KMS-11 (cell line): ENCODE data around the gene ABCA6.

Experiments used
- H2AFZ ChIP-seq: fragments of 200-600 bp; sonication (generic); 2 replicates; pipeline ENCODE4 v1.6.1; 2016; ENCODE audit warnings: antibody characterized with exemption, mixed run types, low read depth
- H3K27ac ChIP-seq: fragments of 200-600 bp; sonication (generic); 2 replicates; pipeline ENCODE4 v1.6.1; 2016; ENCODE audit warnings: mild to moderate bottlenecking, mixed run types
- H3K27me3 ChIP-seq: fragments of 200-600 bp; sonication (generic); 2 replicates; pipeline ENCODE4 v1.6.1; 2017; ENCODE audit warnings: mild to moderate bottlenecking, low read depth, mixed run types, moderate library complexity; ENCODE audit not compliant: insufficient read depth
- H3K36me3 ChIP-seq: fragments of 200-600 bp; sonication (generic); 2 replicates; pipeline ENCODE4 v1.6.1; 2017; ENCODE audit warnings: mild to moderate bottlenecking, mixed run types; ENCODE audit not compliant: insufficient read depth
- H3K4me1 ChIP-seq: fragments of 200-600 bp; sonication (generic); 2 replicates; pipeline ENCODE4 v1.6.1; 2016; ENCODE audit warnings: mild to moderate bottlenecking, low read depth, mixed run types; ENCODE audit not compliant: poor library complexity, severe bottlenecking
- H3K4me2 ChIP-seq: fragments of 200-600 bp; sonication (generic); 2 replicates; pipeline ENCODE4 v1.7.0; 2016; ENCODE audit warnings: mild to moderate bottlenecking, mixed run types
- H3K4me3 ChIP-seq: fragments of 200-600 bp; sonication (generic); IDR thresholded peaks from 2 replicates; pipeline ENCODE4 v1.6.1; 2017; ENCODE audit warnings: low read depth, low read length, mixed read lengths; ENCODE audit not compliant: insufficient read depth
- H3K79me2 ChIP-seq: fragments of 200-600 bp; sonication (generic); 2 replicates; pipeline ENCODE4 v1.6.1; 2016; ENCODE audit warnings: low read depth, mixed run types; ENCODE audit not compliant: insufficient read depth
- H3K9ac ChIP-seq: fragments of 200-600 bp; sonication (generic); 2 replicates; pipeline ENCODE4 v1.6.1; 2016; ENCODE audit warnings: mild to moderate bottlenecking, mixed run types
- H4K20me1 ChIP-seq: fragments of 200-600 bp; sonication (generic); 2 replicates; pipeline ENCODE4 v1.6.1; 2016; ENCODE audit warnings: mild to moderate bottlenecking, mixed run types; ENCODE audit not compliant: insufficient read depth
- TF ChIP-seq, protein P1 (sequence below): fragments of 200-600 bp; sonication (generic); conservative IDR thresholded peaks from 2 replicates; pipeline ENCODE4 v1.6.1; 2017; ENCODE audit warnings: low read depth, mild to moderate bottlenecking, antibody characterized with exemption, low read length, moderate library complexity, mixed read lengths

The ABCA6 gene

DNA sequence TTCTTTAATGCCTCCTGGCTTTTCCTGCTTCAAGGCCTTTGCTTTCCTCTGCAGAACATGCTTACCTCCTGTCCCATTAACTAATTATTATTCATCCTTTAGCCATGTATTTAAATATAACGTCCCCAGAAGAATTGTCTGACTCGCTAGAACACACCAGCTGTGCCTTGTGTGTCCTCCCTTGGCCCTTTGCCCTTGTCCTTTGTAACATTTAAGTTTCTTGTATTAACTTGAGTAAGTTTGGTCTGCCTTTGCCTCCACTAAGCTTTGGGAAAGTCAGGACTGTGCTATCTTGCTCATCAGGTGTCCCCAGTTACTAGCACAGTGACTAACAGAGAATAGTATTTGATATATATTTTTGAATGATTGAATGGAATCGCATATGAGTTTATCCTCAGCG, 51.3 kb downstream of the ABCA6 start:
- H3K4me2 ChIP-seq: no peak overlapping the region
- H3K9ac ChIP-seq: no peak overlapping the region
- H3K4me3 ChIP-seq: no peak overlapping the region
- H4K20me1 ChIP-seq: no peaks in the 10 kb centered on the region
- no peaks in the 10 kb centered on the region for H3K4me1 ChIP-seq
- H3K79me2 ChIP-seq: no peaks in the 10 kb centered on the region
- H3K27ac ChIP-seq: no peak overlapping the region
- TF ChIP-seq, protein P1, sequence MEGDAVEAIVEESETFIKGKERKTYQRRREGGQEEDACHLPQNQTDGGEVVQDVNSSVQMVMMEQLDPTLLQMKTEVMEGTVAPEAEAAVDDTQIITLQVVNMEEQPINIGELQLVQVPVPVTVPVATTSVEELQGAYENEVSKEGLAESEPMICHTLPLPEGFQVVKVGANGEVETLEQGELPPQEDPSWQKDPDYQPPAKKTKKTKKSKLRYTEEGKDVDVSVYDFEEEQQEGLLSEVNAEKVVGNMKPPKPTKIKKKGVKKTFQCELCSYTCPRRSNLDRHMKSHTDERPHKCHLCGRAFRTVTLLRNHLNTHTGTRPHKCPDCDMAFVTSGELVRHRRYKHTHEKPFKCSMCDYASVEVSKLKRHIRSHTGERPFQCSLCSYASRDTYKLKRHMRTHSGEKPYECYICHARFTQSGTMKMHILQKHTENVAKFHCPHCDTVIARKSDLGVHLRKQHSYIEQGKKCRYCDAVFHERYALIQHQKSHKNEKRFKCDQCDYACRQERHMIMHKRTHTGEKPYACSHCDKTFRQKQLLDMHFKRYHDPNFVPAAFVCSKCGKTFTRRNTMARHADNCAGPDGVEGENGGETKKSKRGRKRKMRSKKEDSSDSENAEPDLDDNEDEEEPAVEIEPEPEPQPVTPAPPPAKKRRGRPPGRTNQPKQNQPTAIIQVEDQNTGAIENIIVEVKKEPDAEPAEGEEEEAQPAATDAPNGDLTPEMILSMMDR: no peak
- no peaks in the 10 kb centered on the region for H3K36me3 ChIP-seq
- no peaks in the 10 kb centered on the region for H3K27me3 ChIP-seq
- no peak overlapping the region for H2AFZ ChIP-seq

GRCh38 chr17:69088643-69089200, 53.0 kb downstream of the ABCA6 start:
- H2AFZ ChIP-seq: no peak overlapping the region
- no peak overlapping the region for H3K4me3 ChIP-seq
- no peak overlapping the region for H3K9ac ChIP-seq
- no peaks in the 10 kb centered on the region for H3K4me1 ChIP-seq
- no peaks in the 10 kb centered on the region for H3K27me3 ChIP-seq
- H4K20me1 ChIP-seq: no peaks in the 10 kb centered on the region
- H3K79me2 ChIP-seq: no peaks in the 10 kb centered on the region
- H3K4me2 ChIP-seq: no peak overlapping the region
- no peaks in the 10 kb centered on the region for H3K36me3 ChIP-seq
- TF ChIP-seq, protein P1: no peak
- no peak overlapping the region for H3K27ac ChIP-seq

DNA sequence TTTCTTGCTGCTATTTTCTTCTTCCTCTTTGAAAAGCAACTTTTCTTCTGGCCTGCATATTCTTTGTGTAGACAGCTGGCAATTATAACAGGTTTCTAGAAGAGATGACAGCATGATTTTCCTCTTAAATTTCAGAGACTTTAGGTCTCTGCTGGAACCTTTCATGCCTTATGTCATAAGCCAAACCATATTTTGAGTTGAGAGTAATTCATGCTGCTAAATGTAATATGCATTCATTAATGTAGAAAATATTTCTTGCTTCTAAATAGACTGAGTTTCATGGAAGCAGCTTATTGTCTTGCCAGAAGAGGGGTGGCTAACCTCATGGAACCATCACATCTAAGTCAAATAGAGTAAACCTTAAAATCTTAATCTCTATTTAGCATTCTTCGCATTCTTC, 55.1 kb downstream of the ABCA6 start:
- Histone ChIP-seq H4K20me1 (no peaks in the 10 kb centered on the region), H2AFZ (no peak overlapping the region), H3K4me1 (no peaks in the 10 kb centered on the region), H3K27me3 (no peaks in the 10 kb centered on the region), H3K4me3 (no peak overlapping the region), H3K79me2 (no peaks in the 10 kb centered on the region), H3K36me3 (no peaks in the 10 kb centered on the region), H3K27ac (no peak overlapping the region), H3K9ac (no peak overlapping the region), H3K4me2 (no peak overlapping the region)
- TF ChIP-seq, protein P1: no peak

GRCh38 chr17:69084911-69085310, 56.8 kb downstream of the ABCA6 start:
- TF ChIP-seq, protein P1: 0 out of 2 replicates have a peak, but pooled peaks have one; percentile 23
- no peaks in the 10 kb centered on the region for H3K79me2 ChIP-seq
- H3K4me1 ChIP-seq: no peaks in the 10 kb centered on the region
- H4K20me1 ChIP-seq: no peaks in the 10 kb centered on the region
- H3K4me2 ChIP-seq: no peak overlapping the region
- no peak overlapping the region for H2AFZ ChIP-seq
- no peaks in the 10 kb centered on the region for H3K36me3 ChIP-seq
- no peak overlapping the region for H3K9ac ChIP-seq
- H3K4me3 ChIP-seq: no peak overlapping the region
- H3K27me3 ChIP-seq: no peaks in the 10 kb centered on the region
- H3K27ac ChIP-seq: no peak overlapping the region
